Activated B cell treated with CpG ODN at 0.5 μM for 24 hours (primary cell): ENCODE data around the gene TH. TPM values are rescaled to one million over a fixed set of nuclear protein-coding genes. Genes with fewer than 3 reads are reported as not detected.

ENCODE experiments used
- ATAC-seq: fragments of 200-7000 bp; cut with Tn5 transposase; one replicate; pipeline ENCODE4 v1.10.0; 2021; ENCODE audit warnings: low read depth, mild to moderate bottlenecking, moderate library complexity
- CTCF ChIA-PET: fragments of 350-600 bp; sonication (Branson Sonifier 250); formaldehyde crosslinking; loops from one replicate; lab custom pipeline; 2021; ENCODE audit warnings: antibody characterized with exemption; lab: Charles Lee
- POLR2A ChIA-PET: fragments of 350-600 bp; sonication (Branson Sonifier 250); formaldehyde crosslinking; loops from one replicate; lab custom pipeline; 2021; ENCODE audit warnings: antibody characterized with exemption; lab: Charles Lee
- DNase-seq: peaks from one replicate; pipeline ENCODE4 v3.0.0; 2022
- H3K27ac Mint-ChIP-seq: one replicate; pipeline ENCODE4 v1.8.0; 2020; ENCODE audit warnings: mixed read lengths
- H3K27me3 Mint-ChIP-seq: one replicate; pipeline ENCODE4 v1.8.0; 2021; ENCODE audit warnings: mixed read lengths
- H3K36me3 Mint-ChIP-seq: one replicate; pipeline ENCODE4 v1.8.0; 2021; ENCODE audit warnings: low read depth, mixed read lengths
- H3K4me1 Mint-ChIP-seq: one replicate; pipeline ENCODE4 v1.8.0; 2021; ENCODE audit warnings: mixed read lengths
- H3K4me3 Mint-ChIP-seq: one replicate; pipeline ENCODE4 v1.8.0; 2020; ENCODE audit warnings: mild to moderate bottlenecking, mixed read lengths
- H3K9me3 Mint-ChIP-seq: one replicate; pipeline ENCODE4 v1.8.0; 2020; ENCODE audit warnings: mixed read lengths
- intact Hi-C: fragments of 100-400 bp; cut with micrococcal nuclease; formaldehyde crosslinking; loops from one replicate; pipeline ENCODE4 v1.15.1; 2024
- total RNA-seq: library from RNA; stranded (reverse); gene quantifications from 2 replicates; pipeline ENCODE4 v1.2.3, GENCODE V29; 2022
- TF ChIP-seq, protein P1 (sequence below): fragments of 200-600 bp; IDR thresholded peaks from one replicate; pipeline ENCODE4 v1.8.0; 2022; ENCODE audit warnings: antibody characterized with exemption, mild to moderate bottlenecking

The TH gene
- total RNA-seq, 1 donor from 2014 or later = not detected

DNA sequence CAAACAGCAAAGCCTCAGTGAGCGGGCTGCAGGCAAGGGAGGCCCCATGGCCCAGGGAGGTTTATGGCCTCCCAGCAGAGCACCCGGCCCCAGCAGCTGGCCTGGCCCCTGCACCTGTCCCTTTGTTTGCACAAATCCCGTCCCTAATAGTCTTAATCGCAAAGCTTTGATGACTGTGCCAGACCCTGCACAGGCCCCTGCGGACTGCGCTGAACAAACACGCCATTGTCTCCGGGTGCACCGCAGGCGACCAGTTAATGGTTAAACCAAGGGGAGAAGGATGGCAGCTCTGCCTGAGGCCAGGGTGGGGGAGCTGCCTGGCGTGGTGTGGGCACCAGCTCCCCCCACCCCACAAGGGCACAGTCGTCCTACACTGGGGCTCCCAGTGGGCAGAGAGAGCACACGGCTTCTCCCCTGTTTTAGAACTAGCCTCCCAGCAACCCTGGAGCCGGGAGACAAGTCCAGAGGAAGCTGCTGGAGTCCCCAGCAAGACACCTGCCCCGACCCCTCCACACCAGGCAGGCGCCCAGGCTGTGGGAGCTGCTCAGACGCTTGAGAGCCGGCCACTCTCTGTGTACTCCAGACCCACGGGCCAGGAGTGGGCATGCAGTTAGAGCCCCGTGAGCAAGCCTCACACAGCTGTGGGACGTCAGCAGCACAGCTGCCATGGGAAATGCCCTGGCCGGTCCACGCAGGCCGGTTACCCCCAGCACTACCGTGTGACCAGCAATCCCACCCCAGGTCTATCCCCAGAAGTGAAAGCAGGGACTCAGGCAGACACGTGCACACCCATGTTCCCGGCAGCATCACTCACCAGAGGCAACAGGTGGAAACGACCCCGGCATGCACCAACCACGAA is 39.7 kb upstream of the TH start:
- POLR2A ChIA-PET = no interaction called here
- Mint-ChIP-seq H3K4me1 (peaks cover 2% of the 10 kb centered on the region), H3K27me3 (peaks cover 17% of the 10 kb centered on the region), H3K36me3 (no peaks in the 10 kb centered on the region), H3K9me3 (no peaks in the 10 kb centered on the region), H3K27ac (no peak overlapping the region), H3K4me3 (no peak overlapping the region)
- ATAC-seq (no peak), DNase-seq (no peak)
- TF ChIP-seq, protein P1, sequence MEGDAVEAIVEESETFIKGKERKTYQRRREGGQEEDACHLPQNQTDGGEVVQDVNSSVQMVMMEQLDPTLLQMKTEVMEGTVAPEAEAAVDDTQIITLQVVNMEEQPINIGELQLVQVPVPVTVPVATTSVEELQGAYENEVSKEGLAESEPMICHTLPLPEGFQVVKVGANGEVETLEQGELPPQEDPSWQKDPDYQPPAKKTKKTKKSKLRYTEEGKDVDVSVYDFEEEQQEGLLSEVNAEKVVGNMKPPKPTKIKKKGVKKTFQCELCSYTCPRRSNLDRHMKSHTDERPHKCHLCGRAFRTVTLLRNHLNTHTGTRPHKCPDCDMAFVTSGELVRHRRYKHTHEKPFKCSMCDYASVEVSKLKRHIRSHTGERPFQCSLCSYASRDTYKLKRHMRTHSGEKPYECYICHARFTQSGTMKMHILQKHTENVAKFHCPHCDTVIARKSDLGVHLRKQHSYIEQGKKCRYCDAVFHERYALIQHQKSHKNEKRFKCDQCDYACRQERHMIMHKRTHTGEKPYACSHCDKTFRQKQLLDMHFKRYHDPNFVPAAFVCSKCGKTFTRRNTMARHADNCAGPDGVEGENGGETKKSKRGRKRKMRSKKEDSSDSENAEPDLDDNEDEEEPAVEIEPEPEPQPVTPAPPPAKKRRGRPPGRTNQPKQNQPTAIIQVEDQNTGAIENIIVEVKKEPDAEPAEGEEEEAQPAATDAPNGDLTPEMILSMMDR = no peak
- CTCF ChIA-PET = no interaction called here
- intact Hi-C loops = no loop called here

DNA sequence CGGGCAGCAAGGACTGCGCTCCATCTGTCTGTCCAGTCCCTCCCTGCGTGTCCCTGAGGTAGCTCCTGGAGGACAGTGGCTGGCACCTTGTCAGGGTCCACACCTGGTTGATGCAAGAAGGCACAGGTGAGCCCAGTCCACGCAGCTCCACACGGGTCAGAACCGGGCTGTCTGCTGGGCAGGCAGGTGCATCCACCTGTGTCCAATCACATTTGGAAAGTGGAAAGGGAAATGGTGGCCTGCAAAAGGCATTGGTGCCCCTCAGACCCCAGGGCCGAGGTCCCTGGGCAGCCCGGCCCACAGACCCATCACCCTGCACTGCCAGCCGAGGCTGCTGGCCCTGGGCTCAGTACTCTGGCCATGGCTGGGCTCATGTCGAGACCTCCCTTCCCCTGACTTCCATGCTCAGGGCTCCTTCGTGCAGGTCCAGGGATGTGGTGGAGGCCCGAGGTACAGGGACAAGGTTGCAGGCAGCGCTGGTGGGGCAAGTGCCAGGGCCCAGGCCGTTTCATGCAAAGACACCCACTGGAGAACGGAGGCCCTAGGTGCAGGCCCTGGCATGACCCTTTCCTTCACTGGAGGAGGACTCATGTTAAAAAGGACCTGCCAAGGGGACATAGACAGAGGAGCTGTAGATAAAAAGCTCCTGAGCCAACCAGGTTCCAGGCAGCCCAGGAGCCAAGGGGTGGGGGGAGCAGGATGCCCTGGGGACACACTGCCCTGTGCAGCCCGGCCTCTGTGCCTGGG is 38.9 kb upstream of the TH start:
- ATAC-seq = no peak
- POLR2A ChIA-PET = no interaction called here

DNA sequence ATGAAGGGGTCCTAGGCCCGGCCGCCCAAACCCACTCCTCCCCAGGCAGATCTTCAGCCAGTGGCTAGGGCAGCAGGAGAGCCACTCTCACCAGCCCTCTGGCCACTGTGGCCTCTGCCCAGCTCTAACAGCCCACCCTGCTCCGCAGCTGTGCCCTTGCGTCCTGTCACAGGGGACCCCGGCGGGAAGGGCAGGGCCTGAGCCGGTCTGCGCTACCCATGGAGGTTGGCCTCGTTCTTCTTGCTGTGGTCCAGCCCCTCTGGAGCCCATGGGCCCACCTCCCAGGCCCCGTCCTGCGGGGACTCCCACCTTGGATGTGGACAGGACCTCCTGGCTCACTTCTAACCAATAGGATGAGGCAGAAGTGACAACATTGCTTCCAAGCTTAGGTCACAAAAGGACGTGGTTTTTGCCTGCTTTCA is 38.3 kb upstream of the TH start:
- Mint-ChIP-seq H3K27me3 (peaks cover 17% of the 10 kb centered on the region), H3K4me1 (peaks cover 2% of the 10 kb centered on the region), H3K27ac (no peak overlapping the region), H3K4me3 (no peak overlapping the region), H3K36me3 (no peaks in the 10 kb centered on the region), H3K9me3 (no peaks in the 10 kb centered on the region)
- POLR2A ChIA-PET = no interaction called here
- DNase-seq (no peak), ATAC-seq (no peak)
- intact Hi-C loops = no loop called here
- TF ChIP-seq, protein P1 = no peak
- CTCF ChIA-PET = no interaction called here

More for the DNA sequence above, 38.9 kb upstream of the TH start:
- Mint-ChIP-seq H3K27me3 (peaks cover 17% of the 10 kb centered on the region), H3K9me3 (no peaks in the 10 kb centered on the region), H3K4me3 (no peak overlapping the region), H3K36me3 (no peaks in the 10 kb centered on the region), H3K4me1 (peaks cover 2% of the 10 kb centered on the region), H3K27ac (no peak overlapping the region)
- intact Hi-C loops = no loop called here
- TF ChIP-seq, protein P1 = no peak
- no peak for DNase-seq
- CTCF ChIA-PET = no interaction called here

DNA sequence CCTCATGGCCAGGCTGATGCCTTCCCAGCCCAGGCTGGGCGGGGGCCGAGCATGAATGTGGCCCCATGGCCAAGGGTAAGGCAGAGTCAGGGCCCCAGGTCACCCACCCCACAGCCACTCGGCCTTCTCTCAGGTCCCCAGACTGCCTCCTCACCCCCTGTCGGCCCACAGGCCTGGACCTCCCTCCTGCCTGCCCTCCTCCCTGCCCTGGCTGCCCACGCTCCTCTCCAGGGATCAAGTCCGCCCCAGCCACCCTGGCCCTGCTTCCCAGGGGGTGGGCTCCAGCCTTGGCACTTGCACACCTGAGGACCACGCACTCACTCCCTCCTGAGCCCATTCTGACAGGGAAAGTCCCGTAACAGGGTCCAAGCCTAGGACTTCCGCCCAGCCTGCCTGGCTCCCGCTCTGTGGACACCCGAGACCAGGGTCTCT is 37.8 kb upstream of the TH start:
- CTCF ChIA-PET = no interaction called here
- Mint-ChIP-seq H3K9me3 (no peaks in the 10 kb centered on the region), H3K36me3 (no peaks in the 10 kb centered on the region), H3K27ac (no peak overlapping the region), H3K4me1 (peaks cover 2% of the 10 kb centered on the region), H3K4me3 (no peak overlapping the region), H3K27me3 (peaks cover 17% of the 10 kb centered on the region)
- TF ChIP-seq, protein P1 = no peak
- POLR2A ChIA-PET = no interaction called here
- DNase-seq (no peak), ATAC-seq (no peak)
- intact Hi-C loops = no loop called here

DNA sequence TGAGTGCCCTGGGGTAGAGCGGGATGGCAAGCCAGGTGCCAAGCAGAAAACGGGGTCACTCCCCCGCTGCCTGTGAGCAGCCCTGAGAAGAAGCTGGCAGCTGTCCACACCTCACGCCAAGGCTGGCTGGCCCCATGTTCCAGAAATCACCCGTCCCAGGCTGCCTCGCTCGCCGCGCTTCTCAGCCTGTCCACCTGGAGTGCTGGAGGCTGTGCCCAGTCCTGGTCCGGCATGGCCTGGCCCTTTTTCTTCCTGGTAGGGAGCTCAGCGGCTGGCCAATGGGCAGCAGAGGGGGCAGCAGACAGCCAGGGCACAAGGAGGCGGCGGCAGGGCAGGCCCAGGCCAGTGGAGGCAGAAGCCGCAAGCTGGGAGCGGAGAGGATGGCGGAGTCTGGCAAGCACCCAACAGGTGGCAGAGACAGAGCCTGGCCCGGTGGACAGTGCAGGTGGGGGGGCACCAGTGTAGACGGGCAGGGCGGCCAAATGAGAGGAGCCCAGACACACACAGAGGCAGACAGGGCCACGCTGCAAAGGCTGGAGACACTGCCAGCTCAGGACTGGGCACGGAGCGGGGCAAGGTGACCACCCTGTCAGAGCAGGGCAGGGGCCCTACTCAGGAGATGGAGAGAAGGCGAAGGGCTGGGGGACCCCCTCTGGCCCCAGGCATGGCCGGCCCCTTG is 37.2 kb upstream of the TH start:
- DNase-seq = no peak
- CTCF ChIA-PET = no interaction called here

More for the DNA sequence above, 37.2 kb upstream of the TH start:
- Mint-ChIP-seq H3K27ac (no peak overlapping the region), H3K4me3 (no peak overlapping the region), H3K4me1 (peaks cover 2% of the 10 kb centered on the region), H3K36me3 (no peaks in the 10 kb centered on the region), H3K27me3 (peaks cover 13% of the 10 kb centered on the region), H3K9me3 (no peaks in the 10 kb centered on the region)
- TF ChIP-seq, protein P1 = no peak
- no peak for ATAC-seq
- POLR2A ChIA-PET = no interaction called here
- intact Hi-C loops = no loop called here
